ENCODE measurements around the gene ACSL3.
"Not testable (repeated sequence)": the region's sequence is repeated elsewhere in the genome, so short reads cannot be mapped to it uniquely, and the experiment has no call there.

ACSL3 gene

DNA sequence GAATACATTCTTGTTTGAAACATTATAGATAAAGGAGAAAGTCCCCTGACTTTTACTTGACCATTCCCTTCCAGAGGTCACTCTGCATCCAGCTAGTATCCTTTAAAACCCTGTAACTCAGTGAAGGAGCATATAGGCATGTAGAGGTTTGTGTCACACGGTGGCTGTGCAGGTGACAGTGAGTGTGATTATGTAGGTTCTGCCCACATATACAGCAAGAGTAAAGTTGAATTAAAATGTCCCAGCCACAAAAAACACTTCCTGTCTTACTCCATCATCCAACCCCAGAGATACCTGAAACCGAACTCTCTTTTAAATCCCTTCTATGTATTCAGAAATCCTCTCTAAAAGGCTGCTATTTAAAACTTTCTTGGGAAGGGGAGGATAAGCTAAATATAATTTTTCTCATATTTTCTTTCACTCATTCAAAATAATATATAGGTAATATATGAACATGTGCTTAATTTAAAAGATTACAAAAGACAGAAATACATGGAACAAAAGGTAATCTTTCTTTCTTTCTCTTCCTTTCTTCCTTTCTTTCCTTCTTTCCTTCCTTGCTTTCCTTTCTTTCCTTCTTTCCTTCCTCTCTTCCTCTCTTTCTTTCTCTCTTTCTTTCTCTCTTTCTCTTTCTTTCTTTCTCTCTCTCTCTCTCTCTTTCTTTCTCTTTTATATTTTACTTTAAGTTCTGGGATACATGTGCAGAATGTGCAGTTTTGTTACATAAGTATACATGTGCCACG is 20.6 kb upstream of the ACSL3 start:
- DNase-seq (ENCODE audit: insufficient read length, low spot score) = no peak
- no peak for TF ChIP-seq POLR2A (IDR thresholded peaks at IDR 0.05; ENCODE audit: low read depth, low read length)
- FAIRE-seq = no peak

DNA sequence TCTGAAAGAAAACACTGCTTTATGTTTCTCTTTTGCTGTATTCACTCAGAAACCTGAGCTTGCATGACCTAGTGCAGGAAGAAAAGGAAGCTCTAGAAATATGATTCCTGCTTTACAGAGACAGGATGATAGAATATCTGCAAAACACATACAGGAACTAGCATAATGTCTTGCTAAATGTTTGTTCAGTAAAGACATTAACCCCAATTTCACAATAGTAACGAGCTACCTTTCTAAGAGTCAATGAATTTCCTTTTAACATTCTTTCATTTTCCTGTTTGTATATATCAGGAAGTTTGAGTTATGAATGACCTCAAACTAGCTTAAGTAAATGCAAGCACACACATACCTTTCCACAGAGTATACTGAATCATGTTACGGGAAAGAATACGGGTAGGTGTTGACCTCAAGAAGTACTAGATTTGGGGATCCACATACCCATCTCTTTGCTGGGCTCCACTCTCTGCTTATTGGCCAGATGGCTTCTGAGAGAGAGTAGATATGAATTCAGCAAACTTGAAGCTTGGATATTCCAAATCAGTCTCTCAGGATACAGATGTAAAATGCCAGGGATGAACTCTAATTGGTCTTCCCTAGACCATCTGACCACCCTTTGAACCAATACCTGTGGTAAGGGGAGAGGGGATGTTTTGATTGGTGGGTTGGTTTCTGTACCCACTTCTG is 18.2 kb upstream of the ACSL3 start:
- no peak for TF ChIP-seq POLR2A (IDR thresholded peaks at IDR 0.05; ENCODE audit: low read depth, low read length)
- no peak for DNase-seq (ENCODE audit: insufficient read length, low spot score)
- peak; percentile 33 for FAIRE-seq

DNA sequence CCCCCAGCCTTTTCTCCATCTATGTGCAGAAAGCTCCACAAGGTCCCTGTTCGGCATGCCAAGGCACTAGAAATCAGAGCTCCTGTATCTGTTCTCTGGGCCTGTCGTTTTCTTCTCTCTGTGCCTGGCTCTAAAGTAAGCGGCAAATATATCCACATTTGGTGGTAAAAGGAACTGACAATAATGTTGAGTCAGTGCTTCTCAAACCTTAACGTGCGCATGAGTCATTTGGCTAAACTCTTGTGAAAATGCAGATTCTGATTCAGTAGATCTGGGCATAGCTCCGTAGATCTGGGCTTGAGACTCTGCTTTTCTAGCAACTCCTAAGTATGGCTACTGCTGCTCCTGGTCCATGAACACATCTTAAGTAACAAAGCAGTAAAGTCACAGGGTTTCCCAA is 16.5 kb upstream of the ACSL3 start:
- peak; percentile 99 for FAIRE-seq
- no peak for DNase-seq (ENCODE audit: insufficient read length, low spot score)
- TF ChIP-seq POLR2A (IDR thresholded peaks at IDR 0.05; ENCODE audit: low read depth, low read length) = no peak

DNA sequence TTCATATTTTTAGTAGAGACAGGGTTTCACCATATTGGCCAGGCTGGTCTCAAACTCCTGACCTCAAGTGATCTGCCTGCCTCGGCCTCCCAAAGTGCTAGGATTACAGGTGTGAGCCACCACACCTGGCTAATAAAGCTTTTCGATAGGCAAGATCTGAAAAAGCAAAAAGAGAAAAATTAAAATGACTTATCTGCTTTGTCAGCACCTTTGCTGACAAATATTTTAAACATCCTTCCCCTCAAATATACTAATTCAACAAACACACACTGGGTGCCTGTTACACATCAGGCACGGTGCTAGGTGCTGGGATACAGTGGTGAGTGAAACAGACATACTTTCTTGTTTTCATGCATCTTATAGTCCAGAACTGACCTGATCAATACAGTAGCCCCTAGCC is 15.5 kb upstream of the ACSL3 start:
- not testable (repeated sequence) for DNase-seq (ENCODE audit: insufficient read length, low spot score); FAIRE-seq

DNA sequence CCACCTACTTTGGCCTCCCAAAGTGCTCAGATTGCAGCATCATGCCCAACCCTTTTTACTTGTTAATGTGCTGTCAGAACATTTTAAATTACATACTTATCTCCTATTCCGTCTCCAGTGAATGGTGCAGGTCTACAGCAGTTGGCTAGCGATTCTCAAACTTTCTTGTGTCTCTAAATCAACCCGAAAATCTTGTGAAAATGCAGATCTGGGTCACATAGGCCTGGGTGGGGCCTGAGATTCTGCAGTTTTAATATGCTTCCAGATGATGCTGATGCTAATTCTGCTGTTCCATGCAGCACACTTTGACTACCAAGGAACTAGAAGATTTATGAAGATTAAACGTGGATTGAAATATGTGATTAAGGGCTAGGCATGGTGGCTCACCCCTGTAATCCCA is 14.8 kb upstream of the ACSL3 start:
- FAIRE-seq (no peak), DNase-seq (ENCODE audit: insufficient read length, low spot score) (no peak)
- no peak for TF ChIP-seq POLR2A (IDR thresholded peaks at IDR 0.05; ENCODE audit: low read depth, low read length)

DNA sequence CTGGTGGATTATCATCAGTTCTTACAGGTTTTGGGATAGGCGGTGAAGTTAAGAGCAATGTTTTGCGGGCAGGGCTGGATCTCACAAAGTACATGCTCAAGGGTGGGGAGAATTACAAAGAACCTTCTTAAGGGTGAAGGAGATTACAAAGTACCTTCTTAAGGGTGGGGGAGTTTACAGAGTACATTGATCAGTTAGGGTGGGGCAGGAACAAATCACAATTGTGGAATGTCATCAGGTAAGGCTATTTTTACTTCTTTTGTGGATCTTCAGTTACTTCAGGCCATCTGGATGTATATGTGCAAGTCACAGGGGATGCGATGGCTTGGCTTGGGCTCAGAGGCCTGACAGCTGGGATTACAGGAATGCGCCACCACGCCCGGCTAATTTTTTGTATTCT is 12.8 kb upstream of the ACSL3 start:
- DNase-seq (ENCODE audit: insufficient read length, low spot score); FAIRE-seq: not testable (repeated sequence)

DNA sequence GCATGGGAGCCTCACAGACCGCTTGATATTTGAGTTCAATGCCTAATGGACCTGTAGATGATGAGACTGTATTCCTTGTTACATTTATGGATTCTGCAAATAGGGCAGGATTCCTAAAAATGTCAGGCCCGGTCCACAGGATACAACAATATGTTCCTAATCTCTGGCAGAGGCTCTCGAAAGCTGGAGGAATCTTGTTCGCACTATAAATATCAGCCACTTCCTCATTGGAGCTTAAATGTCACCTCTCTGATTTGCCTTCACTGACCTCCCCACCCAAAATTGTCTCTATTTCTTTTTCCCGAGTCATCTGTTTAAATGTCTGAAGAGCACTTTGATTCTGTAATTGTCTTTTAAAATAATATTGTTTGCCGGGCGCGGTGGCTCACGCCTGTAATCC is 12.0 kb upstream of the ACSL3 start:
- no peak for TF ChIP-seq POLR2A (IDR thresholded peaks at IDR 0.05; ENCODE audit: low read depth, low read length)
- DNase-seq (ENCODE audit: insufficient read length, low spot score) (no peak), FAIRE-seq (no peak)

DNA sequence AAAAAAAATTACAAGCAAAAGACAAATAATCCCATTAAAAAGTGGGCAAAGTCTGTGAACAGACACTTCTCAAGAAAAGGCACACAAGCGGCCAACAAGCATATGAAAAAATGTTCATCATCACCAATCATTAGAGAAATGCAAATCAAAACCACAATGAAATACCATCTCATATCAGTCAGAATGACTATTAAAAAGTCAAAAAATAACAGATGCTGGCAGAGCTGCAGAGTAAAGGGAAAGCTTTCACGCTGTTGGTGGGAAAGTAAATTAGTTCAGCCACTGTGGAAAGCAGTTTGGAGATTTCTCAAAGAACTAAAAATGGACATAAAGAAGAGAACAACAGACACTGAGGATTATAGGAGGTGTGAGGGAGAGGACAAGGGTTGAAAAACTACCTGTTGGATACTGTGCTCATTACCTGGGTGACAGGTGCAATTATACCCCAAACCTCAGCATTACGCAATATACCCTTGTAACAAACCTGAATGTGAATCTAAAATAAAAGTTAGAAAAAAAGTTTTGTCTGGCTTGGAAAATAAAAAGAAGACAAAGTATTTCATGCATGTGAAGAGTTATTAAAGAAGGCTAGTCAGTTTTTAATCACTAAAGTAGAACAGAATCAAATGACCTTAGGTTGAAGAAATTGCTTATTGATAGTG is 8.7 kb upstream of the ACSL3 start:
- DNase-seq (ENCODE audit: insufficient read length, low spot score) = no peak
- no peak for FAIRE-seq
- TF ChIP-seq POLR2A (IDR thresholded peaks at IDR 0.05; ENCODE audit: low read depth, low read length) = no peak

DNA sequence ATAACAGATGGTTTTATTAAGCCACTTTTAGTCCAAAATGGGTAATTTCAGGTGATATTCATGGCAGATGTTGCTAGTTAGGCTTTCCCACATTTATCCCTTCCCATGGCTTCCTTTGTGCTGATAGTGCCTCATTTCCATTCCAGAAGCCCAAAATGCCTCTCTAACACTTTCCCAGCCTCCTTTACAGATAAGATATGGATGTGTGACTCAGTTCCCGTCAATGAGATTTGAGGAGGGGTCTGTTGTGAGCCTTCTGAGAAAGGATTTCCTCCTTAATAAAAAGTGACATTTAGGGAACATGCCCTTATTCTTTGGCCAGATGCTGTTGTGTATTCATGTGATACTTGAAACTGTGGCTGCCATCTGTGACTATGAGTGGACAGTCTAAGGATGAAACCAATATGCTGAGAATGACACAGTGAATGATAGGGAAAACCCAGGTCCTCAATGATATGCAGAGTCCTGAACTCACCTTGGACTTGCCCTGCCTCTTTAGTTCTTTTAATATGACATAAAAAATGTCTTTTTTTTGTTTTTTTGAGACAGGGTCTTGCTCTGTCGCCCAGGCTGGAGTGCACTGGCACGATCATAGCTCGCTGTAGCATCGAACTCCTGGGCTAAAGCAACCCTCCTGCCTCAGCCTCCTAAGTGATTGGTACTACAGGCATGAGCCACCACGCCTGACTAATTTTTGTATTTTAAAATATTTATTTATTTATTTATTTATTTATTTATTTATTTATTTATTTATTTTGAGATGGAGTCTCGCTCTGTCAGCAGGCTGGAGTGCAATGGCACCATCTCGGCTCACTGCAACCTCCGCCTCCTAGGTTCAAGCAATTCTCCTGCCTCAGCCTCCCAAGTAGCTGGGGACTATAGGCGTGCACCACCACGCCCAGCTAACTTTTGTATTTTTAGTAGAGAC is 5.8 kb upstream of the ACSL3 start:
- FAIRE-seq = no peak
- no peak for TF ChIP-seq POLR2A (IDR thresholded peaks at IDR 0.05; ENCODE audit: low read depth, low read length)

DNA sequence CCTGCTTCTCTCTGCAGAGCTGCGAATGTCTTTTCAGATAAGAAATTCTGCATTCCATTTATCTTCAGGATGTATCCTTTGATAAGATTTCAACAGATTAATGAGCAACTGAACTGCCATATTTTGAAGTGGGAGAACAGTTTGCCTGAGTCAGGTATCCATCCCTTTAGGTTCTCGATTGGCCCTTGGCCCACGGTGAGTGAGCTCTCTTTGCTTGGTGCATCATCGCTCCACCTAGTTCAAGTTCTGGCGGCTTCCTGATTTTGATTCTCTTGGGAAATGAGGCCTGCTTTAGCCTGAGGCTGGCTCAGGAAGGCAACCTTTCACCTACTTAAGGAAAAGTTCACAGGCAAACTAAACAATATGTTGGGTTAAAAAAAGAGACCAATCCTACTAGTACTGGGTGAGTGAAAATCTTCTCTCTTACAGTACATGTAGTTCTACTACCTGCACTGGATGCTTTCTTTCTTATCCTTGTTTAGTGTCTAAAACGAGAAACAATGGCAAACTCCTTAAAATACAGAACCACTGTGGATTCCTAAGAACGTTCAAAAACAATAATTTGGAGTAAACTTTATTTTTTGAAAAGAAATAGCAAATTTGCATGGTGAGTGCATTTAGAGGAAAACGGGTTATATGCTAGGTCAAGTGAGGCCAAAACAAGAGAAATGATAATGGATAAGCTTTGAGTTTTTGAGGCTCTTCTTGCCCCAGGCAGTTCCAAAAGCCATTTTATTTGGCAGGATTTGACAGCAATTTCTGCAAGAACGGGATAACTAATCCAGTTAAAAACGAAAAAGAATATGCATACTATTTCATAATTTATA is 837 bp upstream of the ACSL3 start:
- no peak for TF ChIP-seq POLR2A (IDR thresholded peaks at IDR 0.05; ENCODE audit: low read depth, low read length)
- DNase-seq (ENCODE audit: insufficient read length, low spot score) (peak; percentile 36), FAIRE-seq (peak; percentile 83)

More for the DNA sequence above, 5.8 kb upstream of the ACSL3 start:
- DNase-seq (ENCODE audit: insufficient read length, low spot score) = no peak

DNA sequence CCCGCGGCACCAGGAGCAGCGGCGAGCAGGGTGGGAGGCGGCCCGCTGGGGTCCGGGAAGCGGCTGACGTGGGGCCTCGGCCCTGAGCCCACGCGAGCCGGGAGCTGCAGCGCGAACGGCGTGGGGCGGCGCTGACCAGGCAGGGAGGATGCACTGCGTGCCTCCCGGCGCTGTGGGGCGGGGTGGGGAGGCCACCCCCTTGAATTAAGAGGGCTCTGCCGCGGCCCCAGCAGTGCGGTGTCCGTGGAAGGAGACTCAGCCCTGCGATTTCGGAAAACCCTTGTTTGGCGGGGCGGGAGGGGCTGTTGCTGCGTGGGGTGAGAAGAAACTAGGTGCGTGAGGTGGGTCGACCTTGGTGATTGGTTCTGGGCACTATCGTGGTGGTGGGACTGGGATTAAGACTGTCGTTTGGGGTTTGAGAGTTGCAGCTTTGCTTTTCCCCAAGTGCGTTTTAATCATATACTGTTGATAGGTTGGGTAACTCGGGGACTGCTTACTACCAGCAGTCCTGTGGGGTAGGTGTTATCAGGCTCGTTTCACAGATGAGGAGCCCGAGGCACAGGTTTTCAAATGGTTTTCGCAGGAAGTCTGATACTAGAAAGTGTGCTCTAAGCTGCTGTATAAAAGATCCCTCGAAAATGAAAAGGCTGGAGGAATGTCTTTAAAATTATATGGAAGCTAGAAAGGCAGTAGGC is 722 bp downstream of the ACSL3 start:
- peak; percentile 18 for DNase-seq (ENCODE audit: insufficient read length, low spot score)
- no peak for TF ChIP-seq POLR2A (IDR thresholded peaks at IDR 0.05; ENCODE audit: low read depth, low read length)
- FAIRE-seq = no peak

DNA sequence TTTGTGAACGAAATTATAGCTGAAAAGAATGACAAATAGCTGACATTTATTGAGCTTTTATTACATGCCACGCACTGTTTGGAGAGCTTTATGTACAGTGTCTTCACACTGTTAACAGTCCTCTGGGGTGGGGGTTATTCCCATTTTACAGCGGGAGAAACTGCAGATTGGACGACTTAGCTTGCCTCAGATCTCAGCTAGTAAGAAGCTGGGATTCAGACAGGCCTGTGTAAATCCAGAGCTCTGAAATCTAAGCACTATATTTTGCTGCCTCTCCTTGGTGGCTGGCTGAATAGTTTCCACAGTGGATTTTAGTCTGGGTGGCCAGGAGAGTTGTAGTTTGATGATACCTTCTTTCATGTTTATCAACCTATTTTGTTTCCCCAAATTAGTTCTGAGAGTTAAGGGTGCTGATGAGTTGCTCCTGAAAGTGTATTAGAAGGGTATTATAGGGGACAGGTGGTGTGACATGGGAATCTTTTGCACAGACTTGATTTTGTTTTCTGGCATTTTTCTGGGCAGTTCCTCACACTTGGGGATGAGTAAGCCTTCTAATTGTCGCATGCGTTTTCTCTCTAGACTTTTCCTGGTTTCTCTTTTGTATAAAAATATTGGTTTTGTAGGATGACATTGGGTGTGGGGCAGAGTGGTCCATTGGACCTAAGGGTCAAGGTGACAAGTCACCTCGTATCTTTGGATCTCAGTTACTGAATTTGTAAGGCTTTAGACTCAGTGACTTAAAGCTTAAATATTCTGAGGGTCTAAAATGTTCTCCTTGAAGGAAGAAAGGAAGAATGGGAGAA is 1.5 kb downstream of the ACSL3 start:
- FAIRE-seq (no peak), DNase-seq (ENCODE audit: insufficient read length, low spot score) (no peak)
- TF ChIP-seq POLR2A (IDR thresholded peaks at IDR 0.05; ENCODE audit: low read depth, low read length) = no peak

Measured in H54 (cell line).